Astrocyte (in vitro differentiated cells and primary cell): ENCODE measurements around the gene FBP1. TPM values are rescaled to one million over a fixed set of nuclear protein-coding genes. Genes with fewer than 3 reads are reported as not detected.

Source experiments
- DNase-seq: peaks from one replicate; pipeline ENCODE4 v3.0.0-alpha.2; 2010; ENCODE audit warnings: low read depth
- FAIRE-seq: peaks from 2 replicates; lab custom pipeline; 2011; peaks lifted over from hg19 to GRCh38; lab: Jason Lieb, UNC
- H2AFZ ChIP-seq: 2 replicates; pipeline ENCODE4 v1.6.0; 2012; ENCODE audit warnings: low read depth, low read length, inconsistent platforms
- H3K27ac ChIP-seq: 2 replicates; pipeline ENCODE4 v1.5.1; 2011; ENCODE audit warnings: low read depth, low read length, inconsistent platforms
- H3K27me3 ChIP-seq: 2 replicates; pipeline ENCODE4 v1.6.0; 2011; ENCODE audit warnings: low read length, inconsistent platforms; ENCODE audit not compliant: insufficient read depth
- H3K36me3 ChIP-seq: 2 replicates; pipeline ENCODE4 v1.5.1; 2011; ENCODE audit warnings: low read length, inconsistent platforms; ENCODE audit not compliant: insufficient read depth
- H3K4me1 ChIP-seq: 2 replicates; pipeline ENCODE4 v1.5.1; 2011; ENCODE audit warnings: low read length, inconsistent platforms; ENCODE audit not compliant: insufficient read depth
- H3K4me2 ChIP-seq: 2 replicates; pipeline ENCODE4 v1.6.0; 2012; ENCODE audit warnings: low read length, inconsistent platforms
- H3K4me3 ChIP-seq: 2 replicates; pipeline ENCODE4 v1.5.1; 2011; ENCODE audit warnings: low read depth, mild to moderate bottlenecking, low read length, inconsistent platforms; ENCODE audit not compliant: insufficient read depth
- H3K79me2 ChIP-seq: 2 replicates; pipeline ENCODE4 v1.6.0; 2012; ENCODE audit warnings: mild to moderate bottlenecking, low read length, inconsistent platforms; ENCODE audit not compliant: insufficient read depth
- H3K9ac ChIP-seq: 2 replicates; pipeline ENCODE4 v1.6.0; 2012; ENCODE audit warnings: mild to moderate bottlenecking, low read length, inconsistent platforms
- H3K9me3 ChIP-seq: 2 replicates; pipeline ENCODE4 v1.5.1; 2012; ENCODE audit warnings: low read depth, mild to moderate bottlenecking, low read length, inconsistent platforms; ENCODE audit not compliant: insufficient read depth
- H4K20me1 ChIP-seq: 2 replicates; pipeline ENCODE4 v1.6.0; 2012; ENCODE audit warnings: low read length, inconsistent platforms; ENCODE audit not compliant: insufficient read depth
- H3K27ac Mint-ChIP-seq: one replicate; pipeline ENCODE4 v1.8.0; 2021; ENCODE audit warnings: mild to moderate bottlenecking, mixed read lengths; ENCODE audit not compliant: unreplicated experiment
- H3K27me3 Mint-ChIP-seq: one replicate; pipeline ENCODE4 v1.8.0; 2021; ENCODE audit warnings: low read depth, mixed read lengths; ENCODE audit not compliant: unreplicated experiment
- H3K36me3 Mint-ChIP-seq: one replicate; pipeline ENCODE4 v1.8.0; 2021; ENCODE audit warnings: low read depth, mixed read lengths; ENCODE audit not compliant: unreplicated experiment
- H3K4me1 Mint-ChIP-seq: one replicate; pipeline ENCODE4 v1.8.0; 2021; ENCODE audit warnings: low read depth, mixed read lengths; ENCODE audit not compliant: unreplicated experiment
- H3K4me3 Mint-ChIP-seq: one replicate; pipeline ENCODE4 v1.8.0; 2021; ENCODE audit warnings: mild to moderate bottlenecking, moderate library complexity, mixed read lengths; ENCODE audit not compliant: unreplicated experiment
- H3K9me3 Mint-ChIP-seq: one replicate; pipeline ENCODE4 v1.8.0; 2021; ENCODE audit warnings: mild to moderate bottlenecking, mixed read lengths; ENCODE audit not compliant: unreplicated experiment
- CTCF ChIP-seq: IDR thresholded peaks from 2 replicates; pipeline ENCODE4 v1.5.1; 2011; ENCODE audit warnings: low read depth, mild to moderate bottlenecking, inconsistent platforms, low read length, moderate library complexity; ENCODE audit not compliant: insufficient read depth
- EZH2 ChIP-seq: IDR thresholded peaks from 2 replicates; pipeline ENCODE4 v1.6.1; 2012; ENCODE audit warnings: mild to moderate bottlenecking, low read length, inconsistent platforms; ENCODE audit not compliant: insufficient read depth
- total RNA-seq: library from RNA; stranded (reverse); gene quantifications from 2 replicates; pipeline ENCODE4 v1.2.1, GENCODE V29; 2021

The FBP1 gene
- total RNA-seq, 1 donor from 2014 or later, result 0.25 TPM

DNA sequence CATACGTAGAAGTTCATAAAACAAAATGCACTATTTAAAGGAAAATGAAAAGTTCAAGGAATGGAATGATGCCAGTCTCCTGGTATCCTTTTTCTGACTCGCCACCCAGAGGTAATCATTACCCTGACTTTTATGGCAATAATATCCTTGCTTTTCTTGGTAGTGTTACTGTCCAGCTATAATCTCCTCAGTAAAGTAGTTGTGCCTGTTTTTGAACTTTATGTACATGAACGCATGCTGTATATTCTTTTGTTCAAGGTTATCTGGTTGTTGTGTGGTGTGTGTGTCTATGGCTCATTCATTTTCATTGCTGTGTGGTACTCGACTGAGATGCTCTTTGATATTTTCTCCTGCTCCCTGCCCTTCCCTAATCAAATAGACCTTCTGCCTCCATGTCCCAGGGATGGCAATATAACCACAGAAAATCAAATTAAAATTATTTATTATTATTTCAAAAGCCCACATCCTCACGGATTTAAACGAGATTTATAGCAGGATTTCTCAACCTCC, 29.2 kb upstream of the FBP1 start:
- no peaks in the 10 kb centered on the region for H3K27me3 Mint-ChIP-seq
- FAIRE-seq (no peak), DNase-seq (no peak)

DNA sequence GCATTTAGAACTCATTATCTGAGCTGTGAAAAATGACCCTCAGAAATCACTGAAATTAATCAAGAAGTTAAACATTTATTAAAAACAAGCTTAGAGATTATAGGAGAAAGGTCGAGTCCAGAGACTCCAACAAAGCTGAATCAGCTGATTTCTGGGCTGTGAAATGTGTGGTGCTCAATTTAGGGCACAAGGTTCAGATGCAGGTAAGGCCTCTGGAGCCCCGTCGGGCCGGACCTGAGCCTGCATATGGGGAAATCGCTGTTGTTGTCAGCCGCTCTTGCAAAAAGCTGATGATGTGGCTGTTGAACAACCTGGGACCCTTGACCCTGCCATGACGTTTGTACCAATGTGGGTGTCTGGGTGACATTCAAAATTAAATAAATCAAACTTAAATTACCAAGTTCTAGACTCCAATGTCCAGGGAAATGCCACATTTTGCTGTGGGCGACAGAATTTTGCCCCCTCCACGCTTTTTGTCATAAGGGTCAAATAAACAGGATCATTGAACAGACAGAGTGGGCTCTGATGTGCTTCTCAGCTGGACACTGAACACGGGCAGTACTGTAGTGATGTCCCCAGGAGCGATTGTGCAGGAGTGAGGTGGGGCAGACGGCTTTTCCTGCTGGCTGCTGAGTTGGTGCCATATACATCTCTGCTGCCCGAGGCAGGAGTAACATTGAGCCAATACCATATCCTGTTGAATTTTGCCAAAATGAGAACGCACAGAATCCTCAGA, 27.2 kb upstream of the FBP1 start:
- Histone ChIP-seq H3K79me2 (no peaks in the 10 kb centered on the region), H3K4me1 (peaks cover 7% of the 10 kb centered on the region), H3K9me3 (no peaks in the 10 kb centered on the region), H2AFZ (no peak overlapping the region), H3K4me3 (no peak overlapping the region), H4K20me1 (no peaks in the 10 kb centered on the region), H3K4me2 (no peak overlapping the region), H3K36me3 (no peaks in the 10 kb centered on the region), H3K27me3 (peaks cover 2% of the 10 kb centered on the region), H3K9ac (no peak overlapping the region), H3K27ac (no peak overlapping the region)
- H3K9me3 Mint-ChIP-seq, result no peaks in the 10 kb centered on the region
- H3K27ac Mint-ChIP-seq, result no peak overlapping the region
- H3K36me3 Mint-ChIP-seq, result peaks cover 1% of the 10 kb centered on the region
- no peak overlapping the region for H3K4me3 Mint-ChIP-seq
- DNase-seq (no peak), FAIRE-seq (no peak)
- TF ChIP-seq EZH2, result no peak
- TF ChIP-seq CTCF, result no peak
- no peaks in the 10 kb centered on the region for H3K27me3 Mint-ChIP-seq
- H3K4me1 Mint-ChIP-seq, result peaks cover 5% of the 10 kb centered on the region

More for the DNA sequence above, 29.2 kb upstream of the FBP1 start:
- Histone ChIP-seq H3K9ac (no peak overlapping the region), H3K79me2 (no peaks in the 10 kb centered on the region), H3K9me3 (no peaks in the 10 kb centered on the region), H3K4me2 (no peak overlapping the region), H3K36me3 (no peaks in the 10 kb centered on the region), H3K4me1 (peaks cover 17% of the 10 kb centered on the region), H3K27ac (no peak overlapping the region), H2AFZ (no peak overlapping the region), H3K4me3 (no peak overlapping the region), H3K27me3 (peaks cover 2% of the 10 kb centered on the region), H4K20me1 (no peaks in the 10 kb centered on the region)
- H3K9me3 Mint-ChIP-seq, result no peaks in the 10 kb centered on the region
- H3K4me1 Mint-ChIP-seq, result peaks cover 16% of the 10 kb centered on the region
- H3K36me3 Mint-ChIP-seq, result peaks cover 1% of the 10 kb centered on the region
- H3K4me3 Mint-ChIP-seq, result no peak overlapping the region
- TF ChIP-seq EZH2 (no peak), CTCF (no peak)
- H3K27ac Mint-ChIP-seq, result no peak overlapping the region

- H3K4me2 ChIP-seq, result no peak overlapping the region
- Mint-ChIP-seq H3K9me3 (no peaks in the 10 kb centered on the region), H3K4me3 (no peak overlapping the region), H3K36me3 (peaks cover 1% of the 10 kb centered on the region), H3K27me3 (no peaks in the 10 kb centered on the region), H3K27ac (no peak overlapping the region), H3K4me1 (peaks cover 5% of the 10 kb centered on the region)
- DNase-seq, result no peak
- no peaks in the 10 kb centered on the region for H3K9me3 ChIP-seq
- H3K27me3 ChIP-seq, result peaks cover 2% of the 10 kb centered on the region
- TF ChIP-seq EZH2 (no peak), CTCF (no peak)
- no peak overlapping the region for H2AFZ ChIP-seq
- H3K9ac ChIP-seq, result no peak overlapping the region
- H3K36me3 ChIP-seq, result no peaks in the 10 kb centered on the region
- H3K4me1 ChIP-seq, result peaks cover 7% of the 10 kb centered on the region
- H4K20me1 ChIP-seq, result no peaks in the 10 kb centered on the region
- FAIRE-seq, result no peak
- no peaks in the 10 kb centered on the region for H3K79me2 ChIP-seq
- H3K27ac ChIP-seq, result no peak overlapping the region
- H3K4me3 ChIP-seq, result no peak overlapping the region
Measured at GRCh38 chr9:94665613-94666012, 26.3 kb upstream of the FBP1 start.
